GM12878 (cell line): ENCODE measurements around the gene CGAS. TPM values are rescaled to one million over a fixed set of nuclear protein-coding genes. Genes with fewer than 3 reads are reported as not detected.

Source experiments
- ATAC-seq: fragments of 200-7000 bp; cut with Tn5 transposase; 3 replicates; pipeline ENCODE4 v1.9.1; 2020; ENCODE audit warnings: mild to moderate bottlenecking, moderate library complexity
- BruUV-seq: library from RNA; stranded (reverse); fragments of 400-500 nt; replicated peaks from 2 replicates; lab custom pipeline; 2021; lab: Mats Ljungman, UMichigan
- CTCF ChIA-PET: fragments of 300-600 bp; sonication (Branson Sonifier 250); formaldehyde crosslinking; extraction: SDS; loops from one replicate; lab custom pipeline; 2021; ENCODE audit warnings: inconsistent platforms; lab: Yijun Ruan, JAX
- POLR2A ChIA-PET: fragments of 350-600 bp; formaldehyde crosslinking; extraction: SDS; loops from one replicate; lab custom pipeline; 2021; ENCODE audit warnings: inconsistent platforms; lab: Charles Lee
- RAD21 ChIA-PET: fragments of 300-600 bp; sonication (Branson Sonifier 250); formaldehyde crosslinking; loops from one replicate; lab custom pipeline; 2023; ENCODE audit warnings: antibody characterized with exemption; ENCODE audit not compliant: unreplicated experiment; lab: Charles Lee
- SMC1A ChIA-PET: fragments of 300-600 bp; sonication (Branson Sonifier 250); formaldehyde crosslinking; loops from one replicate; lab custom pipeline; 2023; ENCODE audit not compliant: unreplicated experiment, uncharacterized antibody; lab: Charles Lee
- DNase-seq: peaks from one replicate; pipeline ENCODE4 v3.0.0-alpha.2; 2011; ENCODE audit warnings: low read depth, low spot score
- FAIRE-seq: peaks from 3 replicates; lab custom pipeline; 2011; peaks lifted over from hg19 to GRCh38; lab: Jason Lieb, UNC
- H2AFZ ChIP-seq: 2 replicates; pipeline ENCODE4 v1.6.0; 2011; ENCODE audit warnings: low read depth, low read length, control low read depth; ENCODE audit not compliant: control insufficient read depth
- H3K27ac ChIP-seq: 2 replicates; pipeline ENCODE4 v1.5.1; 2011; ENCODE audit warnings: control low read depth; ENCODE audit not compliant: control insufficient read depth, insufficient read depth
- H3K27me3 ChIP-seq, 2 experiments: replicated peaks in 1 of 2; 2 replicates each; pipeline versions ENCODE4 v1.6.0 to v1.6.1; 2011; ENCODE audit warnings: low read length in 1 of 2; ENCODE audit not compliant: control insufficient read depth in 2 of 2, insufficient read depth in 2 of 2
- H3K36me3 ChIP-seq, 2 experiments: 2 replicates each; pipeline ENCODE4 v1.5.1; 2011; ENCODE audit warnings: low read length in 1 of 2; ENCODE audit not compliant: control insufficient read depth in 2 of 2, insufficient read depth in 2 of 2
- H3K4me1 ChIP-seq: 2 replicates; pipeline ENCODE4 v1.6.1; 2011; ENCODE audit warnings: mild to moderate bottlenecking, low read length, moderate library complexity, mixed read lengths; ENCODE audit not compliant: control insufficient read depth, insufficient read depth
- H3K4me2 ChIP-seq: 2 replicates; pipeline ENCODE4 v1.6.0; 2011; ENCODE audit warnings: control low read depth; ENCODE audit not compliant: control insufficient read depth, insufficient read depth
- H3K4me3 ChIP-seq: fragments of 200-600 bp; sonication (generic); 2 replicates; pipeline ENCODE4 v1.5.1; 2016
- H3K79me2 ChIP-seq: 2 replicates; pipeline ENCODE4 v1.6.0; 2011; ENCODE audit warnings: low read length; ENCODE audit not compliant: control insufficient read depth, insufficient read depth
- H3K9ac ChIP-seq: 2 replicates; pipeline ENCODE4 v1.8.0; 2011; ENCODE audit warnings: low read length, control low read depth, mixed read lengths; ENCODE audit not compliant: control insufficient read depth, insufficient read depth
- H3K9me3 ChIP-seq: replicated peaks from 3 replicates; pipeline ENCODE4 v1.5.1; 2011; ENCODE audit warnings: mild to moderate bottlenecking, low read length; ENCODE audit not compliant: control insufficient read depth, insufficient read depth
- H4K20me1 ChIP-seq: 2 replicates; pipeline ENCODE4 v1.6.0; 2011; ENCODE audit not compliant: control insufficient read depth, insufficient read depth
- BCLAF1 ChIP-seq: fragments of 450-650 bp; IDR thresholded peaks from 2 replicates; pipeline ENCODE4 v1.6.1; 2017; ENCODE audit warnings: antibody characterized with exemption, mild to moderate bottlenecking, moderate library complexity
- BHLHE40 ChIP-seq, 2 experiments: fragments of 450-650 bp in 1 of 2; IDR thresholded peaks; 2 replicates each; pipeline ENCODE4 v1.6.1; 2011 to 2017; ENCODE audit warnings: low read depth in 2 of 2, borderline replicate concordance in 1 of 2, improper control_type of control experiment in 1 of 2, low read length in 1 of 2, mild to moderate bottlenecking in 1 of 2
- BRCA1 ChIP-seq: IDR thresholded peaks from 2 replicates; pipeline ENCODE4 v1.6.1; 2011; ENCODE audit warnings: low read depth, low read length, improper control_type of control experiment
- EZH2 ChIP-seq: IDR thresholded peaks from 2 replicates; pipeline ENCODE4 v1.6.1; 2012; ENCODE audit warnings: low read depth, mild to moderate bottlenecking, control low read depth, inconsistent platforms, low read length, borderline replicate concordance; ENCODE audit not compliant: control insufficient read depth
- HDGF ChIP-seq: fragments of 450-650 bp; IDR thresholded peaks from 2 replicates; pipeline ENCODE4 v1.6.1; 2016; ENCODE audit warnings: antibody characterized with exemption
- IRF5 ChIP-seq: fragments of 450-650 bp; IDR thresholded peaks from 2 replicates; pipeline ENCODE4 v1.6.1; 2017; ENCODE audit warnings: borderline replicate concordance
- KDM1A ChIP-seq: fragments of 200-600 bp; sonication (generic); IDR thresholded peaks from 2 replicates; pipeline ENCODE4 v1.6.1; 2016; ENCODE audit warnings: borderline replicate concordance
- NRF1 ChIP-seq: conservative IDR thresholded peaks from 2 replicates; pipeline ENCODE4 v1.6.1; 2011; ENCODE audit warnings: mild to moderate bottlenecking, low read depth, low read length, improper control_type of control experiment
- POLR2AphosphoS2 ChIP-seq: IDR thresholded peaks from 2 replicates; pipeline ENCODE4 v1.6.1; 2011; ENCODE audit warnings: low read depth, mild to moderate bottlenecking, low read length, improper control_type of control experiment, moderate library complexity
- RB1 ChIP-seq: fragments of 450-650 bp; formaldehyde crosslinking; IDR thresholded peaks from 2 replicates; pipeline ENCODE4 v1.6.1; 2017; ENCODE audit warnings: mild to moderate bottlenecking, borderline replicate concordance
- STAT1 ChIP-seq: fragments of 450-650 bp; conservative IDR thresholded peaks from 2 replicates; pipeline ENCODE4 v1.6.1; 2014; ENCODE audit warnings: antibody characterized with exemption, mild to moderate bottlenecking
- ZNF687 ChIP-seq: fragments of 450-650 bp; IDR thresholded peaks from 2 replicates; pipeline ENCODE4 v1.6.1; 2017; ENCODE audit warnings: mild to moderate bottlenecking, moderate library complexity
- WGBS: methylation state at CpG from one replicate; pipeline ENCODE4 v1.1.6; 2016; ENCODE audit warnings: low lambda C conversion rate; ENCODE audit not compliant: insufficient replicate concordance, insufficient coverage; ENCODE audit errors: missing lambda C conversion rate; 5-methylcytosine and 5-hydroxymethylcytosine counted together
- in situ Hi-C: fragments of 300-500 bp; cut with MboI; formaldehyde crosslinking; loops from 9 replicates; pipeline ENCODE4 v1.14.3; 2018; ENCODE audit warnings: mixed read lengths
- intact Hi-C: fragments of 100-400 bp; cut with micrococcal nuclease; formaldehyde crosslinking; loops from one replicate; pipeline ENCODE4 v1.14.2; 2022; ENCODE audit not compliant: unreplicated experiment
- polyA plus RNA-seq, 11 experiments: library from polyadenylated mRNA; depleted of rRNA in 4 of 11; unstranded in 6 of 11; stranded (reverse) in 5 of 11; fragments of >200 nt; fragmentation: Nextera tagmentation in 4 of 11; fragmentation: Illumina TruSeq in 1 of 11; extraction: Ambion mirVana in 4 of 11; extraction: Trizol in 1 of 11; gene quantifications; 1 replicate in 1 of 11; 2 replicates in 10 of 11; pipeline versions ENCODE4 v1.2.1 to v1.2.3, GENCODE V29; 2011 to 2016; ENCODE audit warnings: inconsistent platforms in 2 of 11, missing spikeins in 2 of 11, low read depth in 1 of 11
- total RNA-seq, 4 experiments: library from RNA; depleted of rRNA in 3 of 4; stranded (reverse); fragments of >200 nt in 3 of 4; fragmentation: Illumina TruSeq in 1 of 4; extraction: Trizol in 1 of 4; gene quantifications; 2 replicates each; pipeline versions ENCODE4 v1.2.1 to v1.2.3, GENCODE V29; 2013 to 2021

CGAS gene
- total and polyA plus RNA-seq, 10 of the 15 experiments (the other 5 are each of a cell fraction or from before 2014, with no cell fraction given) = 4.7 to 30.2 (median 22.1) TPM

- WGBS = 100% methylated on average over 1 of the region's 1 CpG
- no TSS peak for BruUV-seq
- no peaks in the 10 kb centered on the region for H4K20me1 ChIP-seq
- CTCF ChIA-PET = no interaction called here
- no peak overlapping the region for H3K27ac ChIP-seq
- POLR2A ChIA-PET = no interaction called here
- no peaks in the 10 kb centered on the region for H3K79me2 ChIP-seq
- ATAC-seq (no peak), DNase-seq (no peak), FAIRE-seq (no peak)
- no peak overlapping the region for H3K4me2 ChIP-seq
- H3K9me3 ChIP-seq = no peaks in the 10 kb centered on the region
- H3K4me1 ChIP-seq = no peaks in the 10 kb centered on the region
- no peaks in the 10 kb centered on the region for H3K36me3 ChIP-seq
- H3K4me3 ChIP-seq = no peak overlapping the region
- no peak overlapping the region for H2AFZ ChIP-seq
- RAD21 ChIA-PET = no interaction called here
- no peaks in the 10 kb centered on the region for H3K27me3 ChIP-seq
- intact Hi-C loops = no loop called here
- no peak overlapping the region for H3K9ac ChIP-seq
- in situ Hi-C loops = no loop called here
- SMC1A ChIA-PET = interaction anchor here (1.6 kb wide), 1 partner anchor 29 kb away, joined by 3 read pairs; no protein-coding TSS in a partner anchor
- TF ChIP-seq BCLAF1 = no peak
- TF ChIP-seq BRCA1 = no peak
- TF ChIP-seq IRF5 = no peak
- TF ChIP-seq STAT1 = no peak
- TF ChIP-seq KDM1A = no peak
- TF ChIP-seq RB1 = no peak
- no peak for TF ChIP-seq EZH2
- TF ChIP-seq POLR2AphosphoS2 = no peak
- TF ChIP-seq BHLHE40 (IDR thresholded peaks at IDR 0.05; ENCODE audit: borderline replicate concordance in 1 of 2, low read depth in 2 of 2, low read length in 1 of 2) = no peak
- no peak for TF ChIP-seq HDGF
- no peak for TF ChIP-seq NRF1
- no peak for TF ChIP-seq ZNF687
Measured at GRCh38 chr6:73409395-73409794, 42.7 kb downstream of the CGAS start.
